A673 (cell line): ENCODE data around the gene DPF3.

ENCODE experiments used
- EZH2 ChIP-seq: fragments of 200-600 bp; sonication (generic); IDR thresholded peaks from 2 replicates; pipeline ENCODE4 v1.6.1; 2017; ENCODE audit warnings: borderline replicate concordance, low read depth, mild to moderate bottlenecking, mixed read lengths, antibody characterized with exemption, low read length; ENCODE audit not compliant: poor library complexity, severe bottlenecking
- TF ChIP-seq, protein P1 (sequence below): fragments of 300-800, 200-600 bp; sonication (generic); conservative IDR thresholded peaks from 2 replicates; pipeline ENCODE4 v1.5.1; 2017; ENCODE audit warnings: low read depth, mild to moderate bottlenecking, antibody characterized with exemption, low read length, moderate library complexity, mixed read lengths

DNA sequence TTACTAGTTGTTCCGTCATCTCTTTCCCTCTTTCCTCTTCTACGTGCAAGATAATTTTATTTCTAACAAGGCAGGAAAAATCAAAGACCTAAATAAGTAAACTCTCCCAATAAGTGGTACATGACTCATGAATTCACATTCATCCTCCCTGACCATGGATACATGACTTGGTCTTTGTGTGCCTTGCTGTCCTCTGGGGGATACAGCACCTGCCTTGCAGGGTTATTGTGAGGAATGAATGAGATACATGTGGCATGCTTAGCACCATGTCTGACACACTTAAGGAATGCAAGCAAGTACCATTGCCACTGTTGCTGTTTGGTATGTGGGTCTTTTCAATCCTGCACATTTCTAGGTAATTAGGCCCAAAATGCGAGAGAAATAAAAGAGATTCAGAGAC is 208.4 kb downstream of the DPF3 start:
- TF ChIP-seq, protein P1, sequence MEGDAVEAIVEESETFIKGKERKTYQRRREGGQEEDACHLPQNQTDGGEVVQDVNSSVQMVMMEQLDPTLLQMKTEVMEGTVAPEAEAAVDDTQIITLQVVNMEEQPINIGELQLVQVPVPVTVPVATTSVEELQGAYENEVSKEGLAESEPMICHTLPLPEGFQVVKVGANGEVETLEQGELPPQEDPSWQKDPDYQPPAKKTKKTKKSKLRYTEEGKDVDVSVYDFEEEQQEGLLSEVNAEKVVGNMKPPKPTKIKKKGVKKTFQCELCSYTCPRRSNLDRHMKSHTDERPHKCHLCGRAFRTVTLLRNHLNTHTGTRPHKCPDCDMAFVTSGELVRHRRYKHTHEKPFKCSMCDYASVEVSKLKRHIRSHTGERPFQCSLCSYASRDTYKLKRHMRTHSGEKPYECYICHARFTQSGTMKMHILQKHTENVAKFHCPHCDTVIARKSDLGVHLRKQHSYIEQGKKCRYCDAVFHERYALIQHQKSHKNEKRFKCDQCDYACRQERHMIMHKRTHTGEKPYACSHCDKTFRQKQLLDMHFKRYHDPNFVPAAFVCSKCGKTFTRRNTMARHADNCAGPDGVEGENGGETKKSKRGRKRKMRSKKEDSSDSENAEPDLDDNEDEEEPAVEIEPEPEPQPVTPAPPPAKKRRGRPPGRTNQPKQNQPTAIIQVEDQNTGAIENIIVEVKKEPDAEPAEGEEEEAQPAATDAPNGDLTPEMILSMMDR, result no peak
- no peak for TF ChIP-seq EZH2
